Stimulated activated CD4-positive, alpha-beta T cell treated with anti-CD3 and anti-CD28 coated beads, Interleukin-15, amount 100 ng/mL, for 48 hours (primary cell): ENCODE data around the gene ZSCAN26.
A peak's percentile ranks its signal among the peaks of the same experiment; 100 is the strongest.
"Not testable (repeated sequence)": the region's sequence is repeated elsewhere in the genome, so short reads cannot be mapped to it uniquely, and the experiment has no call there.

Experiments used
- DNase-seq, 2 donors: peaks; one replicate each; pipeline ENCODE4 v3.0.0-alpha.2; 2020; ENCODE audit warnings: low read depth in 2 of 2

Gene ZSCAN26

GRCh38 chr6:28257042-28257441 lies 9.9 kb upstream of the ZSCAN26 start:
- DNase-seq: no peak

GRCh38 chr6:28258877-28259777 lies 7.8 kb upstream of the ZSCAN26 start, which contains the start of gene NKAPL:
Gene NKAPL, plus strand, starts transcription at chr6:28259297. Its CDS starts 75 bp downstream, at chr6:28259372.
- peak; percentile 56 to 62 for DNase-seq

DNA sequence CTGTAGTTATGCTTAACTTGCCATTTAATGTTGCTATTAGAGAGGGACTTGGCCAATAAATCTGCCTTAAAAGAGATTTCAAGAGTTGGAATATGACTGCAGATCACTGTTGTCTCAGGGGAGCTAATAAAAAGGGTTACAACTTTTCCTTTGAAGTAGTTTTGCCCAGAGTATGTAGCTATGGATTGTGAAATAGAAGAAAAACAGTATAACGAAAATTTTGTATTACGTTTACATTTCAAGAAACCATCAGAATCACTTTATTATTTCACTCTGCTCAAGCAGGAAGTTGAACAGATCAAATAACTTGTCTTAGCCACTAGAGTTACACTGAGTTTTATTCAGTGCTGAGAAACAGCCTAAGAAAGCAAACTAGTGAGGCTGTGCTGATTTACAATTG lies 3.0 kb upstream of the ZSCAN26 start:
- DNase-seq: no peak

DNA sequence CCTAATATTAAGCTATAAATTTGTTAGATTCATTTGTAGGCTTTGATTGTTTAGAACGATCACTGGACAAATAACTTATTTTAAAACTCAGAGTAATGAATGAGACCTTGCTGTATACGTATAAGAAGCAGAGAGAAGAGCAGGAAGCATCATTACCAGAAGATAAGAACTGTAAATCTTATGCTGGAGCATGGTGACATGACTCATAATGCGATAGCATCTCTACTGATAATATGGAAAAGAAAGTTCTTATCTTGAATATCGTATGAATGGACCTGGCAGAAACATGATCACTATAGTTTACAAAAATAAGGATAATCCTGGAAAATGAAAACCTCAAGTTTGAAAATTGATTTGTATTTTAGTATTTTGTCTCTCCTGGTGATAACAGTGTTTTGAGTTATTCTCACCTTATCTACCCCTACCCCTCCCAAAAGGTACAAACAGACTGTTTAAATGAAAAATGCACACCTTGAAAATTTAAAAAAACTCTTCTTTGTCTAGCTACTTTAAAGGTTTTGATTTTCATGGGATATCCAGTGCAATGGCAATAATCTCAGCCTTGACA lies 2.0 kb upstream of the ZSCAN26 start:
- DNase-seq: no peak

DNA sequence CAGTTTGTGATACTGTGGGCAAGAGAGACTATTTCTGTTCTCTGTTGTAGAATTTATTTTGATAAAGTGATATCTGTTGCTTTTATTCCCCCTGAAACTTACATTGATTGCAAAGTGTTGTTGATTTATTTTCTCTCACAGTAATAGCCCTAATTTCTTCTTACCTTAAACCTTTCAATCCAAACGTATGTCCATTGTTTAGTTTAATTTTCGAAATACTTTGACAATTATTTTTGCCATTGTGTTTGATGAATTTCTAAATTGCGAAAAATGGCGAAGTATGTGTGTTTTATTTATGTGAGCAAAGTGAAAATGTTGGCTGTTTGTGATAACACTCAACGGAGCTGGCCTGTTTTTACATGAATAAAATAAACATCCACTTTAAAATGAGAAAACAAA lies 381 bp upstream of the ZSCAN26 start:
- DNase-seq: no peak

DNA sequence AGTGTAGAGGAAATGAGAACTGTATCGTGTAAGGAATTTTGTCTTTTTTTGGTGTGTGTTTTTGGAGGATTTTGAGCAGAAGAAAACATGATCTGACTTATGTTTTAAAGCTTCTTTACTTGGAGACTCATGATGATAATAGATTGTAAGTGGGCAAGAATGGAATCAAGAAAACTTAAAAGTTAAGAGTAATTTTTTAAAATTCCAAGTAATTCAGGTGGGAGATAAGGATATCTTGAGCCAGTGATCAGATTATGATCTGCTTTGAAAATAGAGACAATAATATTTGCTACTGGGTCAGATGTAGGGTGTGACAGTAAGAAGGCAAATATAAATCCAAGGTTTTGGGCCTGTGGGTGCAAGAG lies 734 bp downstream of the ZSCAN26 start:
- DNase-seq: no peak

GRCh38 chr6:28269492-28269891 lies 2.5 kb downstream of the ZSCAN26 start:
- no peak for DNase-seq

GRCh38 chr6:28274888-28275287 lies 7.9 kb downstream of the ZSCAN26 start:
- no peak for DNase-seq

GRCh38 chr6:28277746-28278145 lies 10.8 kb downstream of the ZSCAN26 start:
- no peak for DNase-seq

DNA sequence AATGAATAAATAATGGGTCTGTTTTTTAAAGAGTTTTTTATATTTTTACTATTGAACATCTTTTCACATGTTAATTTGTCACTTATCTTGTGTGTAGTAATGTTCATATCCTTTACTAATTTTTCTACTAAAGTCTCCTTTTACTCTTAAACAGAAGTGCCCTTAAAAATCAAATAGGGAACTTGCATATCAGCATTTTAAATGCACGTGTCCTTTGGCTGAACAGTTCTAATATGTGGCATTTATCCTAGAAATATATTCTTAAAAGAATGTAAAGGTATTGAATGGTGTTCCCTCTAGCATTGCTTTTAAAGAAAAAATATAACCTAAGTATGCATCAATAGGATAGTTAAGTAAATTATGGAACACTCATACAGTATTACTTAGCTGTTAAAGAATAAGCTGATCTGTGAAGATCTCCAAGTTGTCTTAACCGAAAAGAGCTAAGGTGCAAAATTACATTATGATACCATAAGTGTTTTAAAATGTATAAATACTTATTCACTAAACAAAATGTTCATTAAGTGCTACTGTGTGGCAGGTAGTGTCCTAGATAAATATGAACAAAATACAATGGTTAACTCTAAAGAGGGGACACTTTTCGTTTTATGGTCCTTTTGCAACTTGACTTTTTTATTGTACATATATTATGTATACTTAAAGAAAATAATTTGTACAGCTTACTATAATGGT lies 13.8 kb downstream of the ZSCAN26 start:
- DNase-seq: no peak

- DNase-seq: peak; percentile 32 to 37
Measured at GRCh38 chr6:28281288-28282064, 14.5 kb downstream of the ZSCAN26 start, which contains the start of gene PGBD1. Gene PGBD1, plus strand, starts transcription at chr6:28281572. Its CDS starts 2,242 bp downstream, at chr6:28283814.

GRCh38 chr6:28282926-28283325 lies 16.0 kb downstream of the ZSCAN26 start:
- no peak for DNase-seq

DNA sequence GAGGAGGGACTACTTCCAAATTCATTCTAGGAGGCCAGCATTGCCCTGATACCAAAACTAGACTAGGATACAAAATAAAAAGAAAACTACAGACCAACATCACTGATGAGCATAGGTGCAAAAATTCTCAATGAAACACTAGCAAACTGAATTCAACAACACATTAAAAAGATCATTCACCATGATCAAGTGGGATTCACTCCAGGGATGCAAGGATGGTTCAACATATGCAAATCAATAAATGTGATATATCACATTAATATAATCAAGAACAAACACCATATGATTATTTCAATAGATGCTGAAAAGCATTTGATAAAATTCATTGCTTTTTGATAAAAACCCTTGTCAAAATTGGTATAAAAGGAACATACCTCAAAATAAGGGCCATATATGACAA lies 24.6 kb downstream of the ZSCAN26 start:
- DNase-seq: no peak

GRCh38 chr6:28295326-28295725 lies 28.4 kb downstream of the ZSCAN26 start:
- no peak for DNase-seq

GRCh38 chr6:28296520-28297060 lies 29.6 kb downstream of the ZSCAN26 start:
- no peak for DNase-seq

DNA sequence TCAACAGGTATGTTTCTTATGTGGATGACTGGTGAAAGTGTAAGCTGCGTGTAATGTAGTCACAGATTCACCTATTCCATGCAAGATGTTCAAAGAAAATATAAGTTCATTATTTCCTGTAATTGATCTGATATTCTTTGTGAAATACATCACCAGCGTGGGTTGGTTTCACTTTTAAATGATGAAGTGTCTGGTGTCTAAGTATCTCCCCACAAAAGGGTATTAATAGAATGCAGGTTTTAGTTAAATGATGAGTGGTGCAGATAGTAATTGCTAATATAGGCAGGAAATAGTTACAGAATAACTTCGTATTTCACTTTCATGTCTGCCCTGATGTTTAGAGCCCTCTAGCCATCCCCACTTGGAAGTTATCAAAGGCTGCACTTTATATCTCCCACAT lies 36.6 kb downstream of the ZSCAN26 start:
- no peak for DNase-seq

GRCh38 chr6:28306363-28306762 lies 39.4 kb downstream of the ZSCAN26 start:
- not testable (repeated sequence) for DNase-seq

GRCh38 chr6:28311139-28311823 lies 44.3 kb downstream of the ZSCAN26 start:
- no peak for DNase-seq

GRCh38 chr6:28312939-28313338 lies 46.0 kb downstream of the ZSCAN26 start:
- DNase-seq: no peak

- no peak for DNase-seq
Measured at GRCh38 chr6:28315628-28316027, 48.7 kb downstream of the ZSCAN26 start.

- not testable (repeated sequence) for DNase-seq
Measured at GRCh38 chr6:28317866-28318265, 50.9 kb downstream of the ZSCAN26 start.
